Measurements from ENCODE around the gene GNG7.

DNA sequence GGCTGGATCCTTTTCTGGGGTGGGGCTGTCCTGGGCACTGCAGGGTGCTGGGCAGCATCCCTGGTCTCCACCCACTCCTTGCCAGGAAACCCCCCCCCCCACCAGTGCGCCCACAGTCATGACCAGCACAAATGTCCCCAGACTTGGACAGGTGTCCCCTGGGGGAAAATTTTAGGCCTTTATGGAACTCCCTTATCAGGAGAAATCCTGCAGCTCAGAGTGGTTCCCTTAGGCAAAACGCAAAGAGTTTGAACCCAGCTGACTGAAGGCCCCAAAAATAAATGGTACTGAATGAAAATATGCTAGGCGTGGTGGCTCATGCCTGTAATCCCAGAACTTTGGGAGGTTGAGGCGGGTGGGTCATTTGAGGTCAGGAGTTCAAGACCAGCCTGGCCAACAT is 174.8 kb downstream of the GNG7 start:
- TF ChIP-seq, protein P1, sequence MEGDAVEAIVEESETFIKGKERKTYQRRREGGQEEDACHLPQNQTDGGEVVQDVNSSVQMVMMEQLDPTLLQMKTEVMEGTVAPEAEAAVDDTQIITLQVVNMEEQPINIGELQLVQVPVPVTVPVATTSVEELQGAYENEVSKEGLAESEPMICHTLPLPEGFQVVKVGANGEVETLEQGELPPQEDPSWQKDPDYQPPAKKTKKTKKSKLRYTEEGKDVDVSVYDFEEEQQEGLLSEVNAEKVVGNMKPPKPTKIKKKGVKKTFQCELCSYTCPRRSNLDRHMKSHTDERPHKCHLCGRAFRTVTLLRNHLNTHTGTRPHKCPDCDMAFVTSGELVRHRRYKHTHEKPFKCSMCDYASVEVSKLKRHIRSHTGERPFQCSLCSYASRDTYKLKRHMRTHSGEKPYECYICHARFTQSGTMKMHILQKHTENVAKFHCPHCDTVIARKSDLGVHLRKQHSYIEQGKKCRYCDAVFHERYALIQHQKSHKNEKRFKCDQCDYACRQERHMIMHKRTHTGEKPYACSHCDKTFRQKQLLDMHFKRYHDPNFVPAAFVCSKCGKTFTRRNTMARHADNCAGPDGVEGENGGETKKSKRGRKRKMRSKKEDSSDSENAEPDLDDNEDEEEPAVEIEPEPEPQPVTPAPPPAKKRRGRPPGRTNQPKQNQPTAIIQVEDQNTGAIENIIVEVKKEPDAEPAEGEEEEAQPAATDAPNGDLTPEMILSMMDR (IDR thresholded peaks at IDR 0.05): no peak
- TF ChIP-seq POLR2A (IDR thresholded peaks at IDR 0.05): no peak

Measured in testis (tissue), 2 donors.